Measurements from ENCODE around the gene NKX1-1. TPM values are rescaled to one million over a fixed set of nuclear protein-coding genes. Genes with fewer than 3 reads are reported as not detected.
"Not testable (repeated sequence)": the region's sequence is repeated elsewhere in the genome, so short reads cannot be mapped to it uniquely, and the experiment has no call there.

Gene NKX1-1
- polyA plus RNA-seq, 1 experiment: not detected

DNA sequence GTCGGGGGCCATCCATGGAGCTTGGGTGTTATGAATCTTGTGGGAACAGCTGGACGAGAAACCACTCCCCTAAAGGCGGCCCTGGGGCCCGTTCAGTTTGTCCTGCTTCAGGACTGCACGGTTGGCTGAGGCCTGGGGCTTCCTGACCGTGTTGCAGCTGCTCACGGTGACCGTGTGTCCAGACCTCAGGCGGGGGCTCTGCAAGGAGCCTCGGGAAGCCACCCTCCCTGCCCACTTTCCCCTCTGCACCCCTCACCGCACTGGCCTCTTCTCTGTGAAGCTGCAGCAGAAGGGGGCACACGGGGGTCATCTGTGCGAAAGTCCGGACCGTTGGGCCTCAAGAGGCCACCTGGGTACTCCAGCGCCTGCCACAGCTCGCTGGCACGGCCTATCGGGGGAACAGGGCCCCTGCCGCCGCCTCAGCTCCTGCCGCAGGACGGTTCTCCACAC lies 29.8 kb downstream of the NKX1-1 start:
- Histone ChIP-seq H3K4me3 (ENCODE audit: low read depth, low read length) (no peak overlapping the region), H3K27me3 (ENCODE audit: control insufficient read depth, insufficient read depth, low read length) (no peaks in the 10 kb centered on the region), H3K36me3 (ENCODE audit: control insufficient read depth, insufficient read depth, low read length) (peaks cover 5% of the 10 kb centered on the region; the same call in 1 of the 2 replicates)
- ChIA-PET POLR2A (no interaction called here), CTCF (interaction anchor here (1.8 kb wide), 1 partner anchor 11 kb away, joined by 5 read pairs; no protein-coding TSS in a partner anchor)
- TF ChIP-seq, protein P1, sequence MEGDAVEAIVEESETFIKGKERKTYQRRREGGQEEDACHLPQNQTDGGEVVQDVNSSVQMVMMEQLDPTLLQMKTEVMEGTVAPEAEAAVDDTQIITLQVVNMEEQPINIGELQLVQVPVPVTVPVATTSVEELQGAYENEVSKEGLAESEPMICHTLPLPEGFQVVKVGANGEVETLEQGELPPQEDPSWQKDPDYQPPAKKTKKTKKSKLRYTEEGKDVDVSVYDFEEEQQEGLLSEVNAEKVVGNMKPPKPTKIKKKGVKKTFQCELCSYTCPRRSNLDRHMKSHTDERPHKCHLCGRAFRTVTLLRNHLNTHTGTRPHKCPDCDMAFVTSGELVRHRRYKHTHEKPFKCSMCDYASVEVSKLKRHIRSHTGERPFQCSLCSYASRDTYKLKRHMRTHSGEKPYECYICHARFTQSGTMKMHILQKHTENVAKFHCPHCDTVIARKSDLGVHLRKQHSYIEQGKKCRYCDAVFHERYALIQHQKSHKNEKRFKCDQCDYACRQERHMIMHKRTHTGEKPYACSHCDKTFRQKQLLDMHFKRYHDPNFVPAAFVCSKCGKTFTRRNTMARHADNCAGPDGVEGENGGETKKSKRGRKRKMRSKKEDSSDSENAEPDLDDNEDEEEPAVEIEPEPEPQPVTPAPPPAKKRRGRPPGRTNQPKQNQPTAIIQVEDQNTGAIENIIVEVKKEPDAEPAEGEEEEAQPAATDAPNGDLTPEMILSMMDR (IDR thresholded peaks at IDR 0.05; ENCODE audit: insufficient read depth, low read depth, low read length): no peak
- no peak for DNase-seq (ENCODE audit: low read depth)

DNA sequence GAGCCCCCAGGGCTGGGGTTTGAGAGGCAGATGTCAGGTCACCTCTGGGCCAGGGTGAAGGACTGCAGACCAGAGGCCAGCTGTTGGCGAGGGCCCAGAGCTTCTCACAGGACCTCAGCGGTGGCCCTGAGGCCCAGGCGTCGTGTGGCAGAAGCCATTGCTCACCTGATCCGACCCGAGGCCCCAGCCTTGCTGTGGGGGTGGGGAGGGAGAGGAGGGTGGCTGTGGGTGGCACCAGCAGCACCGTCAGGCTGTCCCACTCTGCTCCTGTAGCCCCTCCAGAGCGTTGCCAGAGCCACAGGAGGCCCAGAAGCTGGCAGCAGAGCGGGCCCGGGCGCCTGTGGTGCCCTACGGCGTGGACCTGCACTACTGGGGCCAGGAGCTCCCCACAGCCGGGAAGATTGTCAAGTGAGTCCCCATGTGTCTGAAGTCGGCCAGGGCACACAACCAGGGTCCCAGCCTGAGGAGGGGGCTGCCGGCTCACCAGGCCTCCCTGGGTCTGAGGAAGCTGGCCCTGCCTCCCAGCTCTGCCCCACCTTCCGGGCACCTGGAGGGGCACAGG lies 30.4 kb downstream of the NKX1-1 start:
- no peak for DNase-seq (ENCODE audit: low read depth)
- H3K27me3 ChIP-seq (ENCODE audit: control insufficient read depth, insufficient read depth, low read length): no peaks in the 10 kb centered on the region
- H3K36me3 ChIP-seq (ENCODE audit: control insufficient read depth, insufficient read depth, low read length): peaks cover 5% of the 10 kb centered on the region; the same call in 1 of the 2 replicates
- H3K4me3 ChIP-seq (ENCODE audit: low read depth, low read length): no peak overlapping the region
- CTCF ChIA-PET: interaction anchor here (1.8 kb wide), 1 partner anchor 10 kb away, joined by 5 read pairs; no protein-coding TSS in a partner anchor
- TF ChIP-seq, protein P1 (IDR thresholded peaks at IDR 0.05; ENCODE audit: insufficient read depth, low read depth, low read length): no peak
- POLR2A ChIA-PET: no interaction called here

DNA sequence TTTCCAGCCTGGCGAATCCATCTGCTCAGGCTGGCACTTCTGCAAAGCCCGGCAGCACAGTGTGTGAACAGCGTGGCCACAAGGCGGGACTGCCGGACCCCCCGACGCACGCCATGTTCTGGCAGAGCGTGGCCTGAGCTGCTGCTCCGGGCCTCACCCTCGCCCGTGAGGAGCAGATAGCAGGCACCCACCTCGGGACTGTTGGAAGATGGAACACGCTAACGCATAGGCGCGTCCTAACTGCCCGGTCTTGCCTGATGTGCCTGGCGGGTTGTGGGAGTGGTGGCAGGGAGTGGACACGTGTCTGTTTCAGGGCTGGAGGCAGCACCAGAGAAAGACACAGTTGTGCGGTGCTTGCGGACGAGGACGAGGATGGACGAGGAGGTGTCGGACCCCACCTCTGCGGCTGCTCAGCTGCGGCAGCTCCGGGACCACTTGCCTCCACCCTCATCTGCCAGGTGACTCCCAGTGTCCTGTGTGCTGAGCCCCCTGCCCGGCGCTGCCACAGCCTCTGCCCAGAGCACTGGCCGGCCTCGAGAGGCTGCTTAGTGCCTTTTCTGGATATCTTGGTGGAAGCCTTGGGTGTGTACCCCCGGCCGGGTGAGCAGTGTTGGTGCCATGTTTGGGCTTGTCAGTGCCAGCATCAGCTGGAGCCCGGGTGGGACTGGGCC lies 31.1 kb downstream of the NKX1-1 start:
- CTCF ChIA-PET: no interaction called here
- no peaks in the 10 kb centered on the region for H3K27me3 ChIP-seq (ENCODE audit: control insufficient read depth, insufficient read depth, low read length)
- H3K36me3 ChIP-seq (ENCODE audit: control insufficient read depth, insufficient read depth, low read length): peaks cover 6% of the 10 kb centered on the region
- POLR2A ChIA-PET: no interaction called here
- H3K4me3 ChIP-seq (ENCODE audit: low read depth, low read length): no peak overlapping the region
- no peak for DNase-seq (ENCODE audit: low read depth)
- TF ChIP-seq, protein P1 (IDR thresholded peaks at IDR 0.05; ENCODE audit: insufficient read depth, low read depth, low read length): no peak

DNA sequence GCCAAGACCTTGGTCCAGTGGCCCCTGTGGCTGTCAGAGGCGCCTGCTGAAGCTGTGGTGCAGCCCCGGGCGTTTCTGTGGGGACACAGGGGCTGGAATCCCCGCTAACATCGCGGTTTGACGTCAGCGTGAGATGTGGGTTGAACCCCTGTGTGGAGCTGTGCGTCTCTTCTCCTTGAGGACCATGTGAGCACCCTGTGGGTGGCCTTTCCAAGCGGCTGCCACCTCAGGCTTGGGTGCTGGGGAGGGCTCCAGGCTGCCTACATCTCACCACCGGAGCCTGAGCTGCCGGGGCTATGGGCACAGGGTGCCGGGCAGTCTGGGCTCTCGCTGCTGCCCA lies 31.6 kb downstream of the NKX1-1 start:
- CTCF ChIA-PET: no interaction called here
- no peaks in the 10 kb centered on the region for H3K27me3 ChIP-seq (ENCODE audit: control insufficient read depth, insufficient read depth, low read length)
- POLR2A ChIA-PET: no interaction called here
- H3K36me3 ChIP-seq (ENCODE audit: control insufficient read depth, insufficient read depth, low read length): peaks cover 6% of the 10 kb centered on the region
- DNase-seq (ENCODE audit: low read depth): no peak
- TF ChIP-seq, protein P1 (IDR thresholded peaks at IDR 0.05; ENCODE audit: insufficient read depth, low read depth, low read length): no peak
- no peak overlapping the region for H3K4me3 ChIP-seq (ENCODE audit: low read depth, low read length)

DNA sequence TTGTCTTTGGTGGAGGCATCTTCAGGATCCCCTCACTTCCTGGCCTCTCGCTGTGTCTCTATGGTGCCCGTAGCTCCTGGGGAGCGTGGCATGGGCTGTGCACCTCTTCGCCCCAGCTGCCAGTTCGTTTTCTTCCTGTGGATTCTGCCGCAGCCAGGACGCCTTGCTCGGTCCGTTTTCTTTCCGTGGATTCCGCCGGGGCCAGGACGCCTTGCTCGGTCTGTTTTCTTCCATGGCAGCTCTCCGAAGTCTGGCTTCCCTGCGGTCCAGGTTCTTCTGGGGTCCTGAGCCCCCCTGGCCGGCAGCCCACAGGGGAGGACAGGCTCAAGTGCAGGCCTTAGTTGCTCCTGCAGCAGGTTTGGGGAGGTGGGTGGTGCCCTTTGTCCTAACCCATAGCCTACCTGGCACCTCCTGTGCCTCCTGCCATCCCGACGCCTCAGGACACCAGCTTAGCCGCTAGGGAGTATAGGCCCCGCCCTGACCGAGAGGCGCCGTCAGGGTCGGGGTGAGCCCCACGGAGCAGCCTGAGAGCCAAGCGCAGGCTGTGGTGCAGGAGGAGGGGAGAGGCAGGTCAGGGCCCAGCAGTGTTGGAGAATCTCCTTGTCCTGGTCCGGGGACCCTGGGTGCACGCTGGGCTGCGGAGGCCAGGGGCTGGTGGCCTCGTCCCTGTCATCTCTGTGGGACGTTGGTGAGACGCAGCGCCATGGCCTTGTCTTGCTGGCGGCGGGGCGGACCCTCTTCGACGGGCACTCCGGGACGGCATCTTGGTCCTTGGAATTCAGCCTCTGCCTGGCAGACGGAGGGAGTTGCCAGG lies 32.1 kb downstream of the NKX1-1 start:
- no peak for DNase-seq (ENCODE audit: low read depth)
- POLR2A ChIA-PET: no interaction called here
- TF ChIP-seq, protein P1 (IDR thresholded peaks at IDR 0.05; ENCODE audit: insufficient read depth, low read depth, low read length): no peak

DNA sequence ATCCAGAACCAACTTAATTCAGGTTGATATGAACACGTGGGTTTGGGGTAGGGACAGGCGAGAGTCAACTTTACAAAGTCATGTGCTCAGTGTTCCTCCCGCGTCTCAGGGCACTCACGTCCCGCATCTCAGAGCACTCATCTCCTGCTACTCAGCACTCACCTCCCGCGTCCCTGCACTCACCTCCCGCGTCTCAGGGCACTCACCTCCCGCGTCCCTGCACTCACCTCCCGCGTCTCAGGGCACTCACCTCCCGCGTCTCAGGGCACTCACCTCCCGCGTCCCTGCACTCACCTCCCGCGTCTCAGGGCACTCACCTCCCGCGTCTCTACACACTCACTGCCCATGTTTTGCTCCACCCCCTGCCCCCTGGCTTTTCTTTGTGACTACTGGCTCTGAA lies 33.7 kb downstream of the NKX1-1 start:
- CTCF ChIA-PET; DNase-seq (ENCODE audit: low read depth); POLR2A ChIA-PET; H3K4me3 ChIP-seq (ENCODE audit: low read depth, low read length); H3K27me3 ChIP-seq (ENCODE audit: control insufficient read depth, insufficient read depth, low read length): not testable (repeated sequence)
- peaks cover 10% of the 10 kb centered on the region for H3K36me3 ChIP-seq (ENCODE audit: control insufficient read depth, insufficient read depth, low read length)

More for the DNA sequence above, 32.1 kb downstream of the NKX1-1 start:
- CTCF ChIA-PET: no interaction called here
- no peak overlapping the region for H3K4me3 ChIP-seq (ENCODE audit: low read depth, low read length)
- no peaks in the 10 kb centered on the region for H3K27me3 ChIP-seq (ENCODE audit: control insufficient read depth, insufficient read depth, low read length)
- H3K36me3 ChIP-seq (ENCODE audit: control insufficient read depth, insufficient read depth, low read length): peaks cover 6% of the 10 kb centered on the region

All from BJ (cell line).